ENCODE results near the gene TFPT.

DNA sequence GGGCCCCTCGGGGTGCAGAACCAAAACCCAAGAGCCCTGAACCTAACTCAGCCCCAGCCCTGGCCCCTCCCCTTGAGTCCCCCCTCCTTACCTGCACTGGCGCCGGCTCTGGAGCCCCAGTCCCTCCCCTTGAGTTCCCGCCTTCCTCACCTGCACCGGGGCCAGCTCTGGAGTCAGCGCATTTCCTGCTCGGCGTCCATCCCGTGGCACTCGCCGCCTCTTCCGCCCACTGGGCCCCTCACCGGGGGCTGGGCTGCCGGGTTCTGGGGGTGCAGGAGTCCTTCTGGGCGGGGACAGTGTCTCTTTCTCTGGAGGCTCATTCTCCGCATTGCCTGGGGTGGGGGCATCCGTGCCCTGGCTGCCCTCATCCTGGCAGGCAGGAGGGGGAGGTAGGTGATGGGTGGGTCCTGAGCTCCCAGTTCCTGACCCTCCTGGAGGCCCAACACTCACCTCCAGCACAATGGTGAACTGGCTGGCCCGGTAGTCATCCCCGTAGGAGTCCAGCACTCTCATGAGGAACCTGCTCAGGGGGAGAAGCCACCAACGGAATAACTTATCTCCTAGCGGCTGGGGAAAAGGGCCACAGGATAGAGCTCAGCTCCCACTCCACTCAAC is 7.5 kb downstream of the TFPT start:
- TF ChIP-seq, protein P1, sequence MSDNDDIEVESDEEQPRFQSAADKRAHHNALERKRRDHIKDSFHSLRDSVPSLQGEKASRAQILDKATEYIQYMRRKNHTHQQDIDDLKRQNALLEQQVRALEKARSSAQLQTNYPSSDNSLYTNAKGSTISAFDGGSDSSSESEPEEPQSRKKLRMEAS (IDR thresholded peaks at IDR 0.05; ENCODE audit: insufficient read depth, insufficient read length) = no peak
- TF ChIP-seq POLR2AphosphoS5 (IDR thresholded peaks at IDR 0.05; ENCODE audit: insufficient read depth, low read depth, low read length) = no peak

Data from endothelial cell of umbilical vein (primary cell).